ENCODE data around the gene SCN9A. TPM values are rescaled to one million over a fixed set of nuclear protein-coding genes. Genes with fewer than 3 reads are reported as not detected.

Gene SCN9A
- total and polyA plus RNA-seq, 2 of the 8 experiments (the other 6 are each of a cell fraction or from before 2014, with no cell fraction given): 1.6 to 6.2 TPM

DNA sequence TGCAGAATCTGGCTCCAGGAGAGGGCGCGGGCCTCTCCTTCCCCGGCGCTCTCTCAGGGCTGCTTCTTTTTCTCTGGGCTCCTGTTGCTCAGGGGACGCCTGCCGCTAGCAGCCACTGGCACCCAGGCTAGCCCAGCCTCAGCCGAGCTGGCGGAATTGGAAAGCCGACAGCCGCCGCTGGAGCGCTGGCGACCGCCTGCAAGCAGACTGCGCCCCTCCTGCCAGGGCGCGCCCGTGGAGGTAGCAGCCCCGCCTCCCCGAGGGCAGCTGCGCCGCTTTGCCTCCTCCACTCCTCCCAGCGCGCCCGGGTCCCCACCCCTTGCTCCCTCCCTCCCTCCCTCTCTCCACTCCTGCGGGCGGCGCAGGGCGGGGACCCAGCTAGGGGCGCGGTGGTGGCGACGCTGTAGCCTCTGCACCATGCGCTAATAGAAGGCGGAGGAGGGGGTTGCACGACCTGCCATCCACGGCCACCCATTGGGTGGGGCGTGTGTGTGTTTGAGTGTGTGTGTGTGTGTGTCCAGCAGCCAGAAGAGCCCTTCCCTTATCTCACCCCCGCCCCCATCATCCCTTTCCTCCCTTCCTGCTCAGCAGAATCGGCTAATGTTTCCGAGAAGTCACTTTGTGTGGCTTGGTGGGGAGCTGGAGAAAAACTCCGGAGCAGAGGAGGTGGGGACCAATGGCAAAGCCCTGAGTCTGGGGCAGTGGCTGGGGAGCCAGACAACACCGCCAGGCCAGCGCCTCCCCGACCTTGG, at the start of gene SCN9A (continued):
- TF ChIP-seq GTF2F1 (IDR thresholded peaks at IDR 0.05; ENCODE audit: borderline replicate concordance, low read depth, low read length): no peak
- peak; percentile 23 to 61; a peak in 1 of 4 replicates for TF ChIP-seq SIN3A (conservative IDR thresholded peaks at IDR 0.05 in 1 of 2, IDR thresholded peaks at IDR 0.05 in 1 of 2; ENCODE audit: low read depth in 1 of 2, low read length in 2 of 2)
- TF ChIP-seq MAX (IDR thresholded peaks at IDR 0.05): peak; percentile 23; the same call in 1 of the 2 replicates
- no peak for TF ChIP-seq MAFK (IDR thresholded peaks at IDR 0.05; ENCODE audit: low read depth, low read length)
- peak; percentile 24 for TF ChIP-seq PHF8 (conservative IDR thresholded peaks at IDR 0.05; ENCODE audit: low read depth, low read length)
- peak; percentile 96 for TF ChIP-seq ASH2L (IDR thresholded peaks at IDR 0.05; ENCODE audit: low read length)
- TF ChIP-seq TAF1 (IDR thresholded peaks at IDR 0.05; ENCODE audit: low read depth, low read length): peak; percentile 62
- TF ChIP-seq RBBP5 (IDR thresholded peaks at IDR 0.05; ENCODE audit: borderline replicate concordance, low read depth, low read length): peak; percentile 99; the same call in 1 of the 2 replicates
- TF ChIP-seq, protein P1, sequence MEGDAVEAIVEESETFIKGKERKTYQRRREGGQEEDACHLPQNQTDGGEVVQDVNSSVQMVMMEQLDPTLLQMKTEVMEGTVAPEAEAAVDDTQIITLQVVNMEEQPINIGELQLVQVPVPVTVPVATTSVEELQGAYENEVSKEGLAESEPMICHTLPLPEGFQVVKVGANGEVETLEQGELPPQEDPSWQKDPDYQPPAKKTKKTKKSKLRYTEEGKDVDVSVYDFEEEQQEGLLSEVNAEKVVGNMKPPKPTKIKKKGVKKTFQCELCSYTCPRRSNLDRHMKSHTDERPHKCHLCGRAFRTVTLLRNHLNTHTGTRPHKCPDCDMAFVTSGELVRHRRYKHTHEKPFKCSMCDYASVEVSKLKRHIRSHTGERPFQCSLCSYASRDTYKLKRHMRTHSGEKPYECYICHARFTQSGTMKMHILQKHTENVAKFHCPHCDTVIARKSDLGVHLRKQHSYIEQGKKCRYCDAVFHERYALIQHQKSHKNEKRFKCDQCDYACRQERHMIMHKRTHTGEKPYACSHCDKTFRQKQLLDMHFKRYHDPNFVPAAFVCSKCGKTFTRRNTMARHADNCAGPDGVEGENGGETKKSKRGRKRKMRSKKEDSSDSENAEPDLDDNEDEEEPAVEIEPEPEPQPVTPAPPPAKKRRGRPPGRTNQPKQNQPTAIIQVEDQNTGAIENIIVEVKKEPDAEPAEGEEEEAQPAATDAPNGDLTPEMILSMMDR (IDR thresholded peaks at IDR 0.05; ENCODE audit: control extremely low read depth in 1 of 3, insufficient read depth in 1 of 3, low read depth in 1 of 3, low read length in 3 of 3): no peak
- no peak for TF ChIP-seq EGR1 (IDR thresholded peaks at IDR 0.05; ENCODE audit: borderline replicate concordance, low read depth, low read length)
- peak; percentile 91 for TF ChIP-seq KDM4A (IDR thresholded peaks at IDR 0.05; ENCODE audit: low read depth, low read length, severe bottlenecking)
- peak; percentile 54; the same call in 1 of the 2 replicates for TF ChIP-seq YY1 (IDR thresholded peaks at IDR 0.05; ENCODE audit: low read depth, low read length)

Measured in H1 (cell line).